Daoy (cell line): ENCODE data around the gene TMEM235. TPM values are rescaled to one million over a fixed set of nuclear protein-coding genes. Genes with fewer than 3 reads are reported as not detected.
"Not testable (repeated sequence)": the region's sequence is repeated elsewhere in the genome, so short reads cannot be mapped to it uniquely, and the experiment has no call there.

ENCODE experiments used
- DNase-seq: peaks from one replicate; pipeline ENCODE4 v3.0.0-alpha.2; 2015; ENCODE audit warnings: low read depth
- total RNA-seq: library from RNA; depleted of rRNA; stranded (reverse); fragments of >200 nt; shearing (Covaris generic); gene quantifications from 2 replicates; pipeline ENCODE4 v1.2.3, GENCODE V29; 2014

TMEM235 gene
- total RNA-seq, 1 experiment from 2014 or later: not detected

GRCh38 chr17:78219396-78220150 lies 11.9 kb upstream of the TMEM235 start:
- no peak for DNase-seq

- DNase-seq: no peak
Measured at GRCh38 chr17:78223061-78223460, 8.4 kb upstream of the TMEM235 start.

DNA sequence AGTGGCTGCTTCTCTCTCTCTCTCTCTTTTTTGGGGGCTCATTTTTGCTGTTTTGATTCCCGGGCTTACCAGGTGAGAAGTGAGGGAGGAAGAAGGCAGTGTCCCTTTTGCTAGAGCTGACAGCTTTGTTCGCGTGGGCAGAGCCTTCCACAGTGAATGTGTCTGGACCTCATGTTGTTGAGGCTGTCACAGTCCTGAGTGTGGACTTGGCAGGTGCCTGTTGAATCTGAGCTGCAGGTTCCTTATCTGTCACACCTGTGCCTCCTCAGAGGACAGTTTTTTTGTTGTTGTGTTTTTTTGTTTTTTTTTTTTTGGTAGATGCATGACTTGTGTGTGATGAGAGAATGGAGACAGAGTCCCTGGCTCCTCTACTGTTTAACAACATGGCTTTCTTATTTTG lies 7.7 kb upstream of the TMEM235 start:
- DNase-seq: no peak

DNA sequence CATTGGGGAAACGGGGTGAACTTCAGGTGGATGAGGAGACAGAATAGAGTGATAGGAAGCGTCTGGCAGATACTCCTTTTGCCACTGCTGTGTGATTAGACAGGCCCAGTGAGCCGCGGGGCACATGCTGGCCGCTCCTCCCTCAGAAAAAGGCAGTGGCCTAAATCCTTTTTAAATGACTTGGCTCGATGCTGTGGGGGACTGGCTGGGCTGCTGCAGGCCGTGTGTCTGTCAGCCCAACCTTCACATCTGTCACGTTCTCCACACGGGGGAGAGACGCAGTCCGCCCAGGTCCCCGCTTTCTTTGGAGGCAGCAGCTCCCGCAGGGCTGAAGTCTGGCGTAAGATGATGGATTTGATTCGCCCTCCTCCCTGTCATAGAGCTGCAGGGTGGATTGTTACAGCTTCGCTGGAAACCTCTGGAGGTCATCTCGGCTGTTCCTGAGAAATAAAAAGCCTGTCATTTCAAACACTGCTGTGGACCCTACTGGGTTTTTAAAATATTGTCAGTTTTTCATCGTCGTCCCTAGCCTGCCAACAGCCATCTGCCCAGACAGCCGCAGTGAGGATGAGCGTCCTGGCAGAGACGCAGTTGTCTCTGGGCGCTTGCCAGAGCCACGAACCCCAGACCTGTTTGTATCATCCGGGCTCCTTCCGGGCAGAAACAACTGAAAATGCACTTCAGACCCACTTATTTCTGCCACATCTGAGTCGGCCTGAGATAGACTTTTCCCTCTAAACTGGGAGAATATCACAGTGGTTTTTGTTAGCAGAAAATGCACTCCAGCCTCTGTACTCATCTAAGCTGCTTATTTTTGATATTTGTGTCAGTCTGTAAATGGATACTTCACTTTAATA lies 7.0 kb upstream of the TMEM235 start:
- no peak for DNase-seq

GRCh38 chr17:78225088-78225865 lies 6.2 kb upstream of the TMEM235 start:
- DNase-seq: no peak

- no peak for DNase-seq
Measured at GRCh38 chr17:78226055-78226758, 5.2 kb upstream of the TMEM235 start.

DNA sequence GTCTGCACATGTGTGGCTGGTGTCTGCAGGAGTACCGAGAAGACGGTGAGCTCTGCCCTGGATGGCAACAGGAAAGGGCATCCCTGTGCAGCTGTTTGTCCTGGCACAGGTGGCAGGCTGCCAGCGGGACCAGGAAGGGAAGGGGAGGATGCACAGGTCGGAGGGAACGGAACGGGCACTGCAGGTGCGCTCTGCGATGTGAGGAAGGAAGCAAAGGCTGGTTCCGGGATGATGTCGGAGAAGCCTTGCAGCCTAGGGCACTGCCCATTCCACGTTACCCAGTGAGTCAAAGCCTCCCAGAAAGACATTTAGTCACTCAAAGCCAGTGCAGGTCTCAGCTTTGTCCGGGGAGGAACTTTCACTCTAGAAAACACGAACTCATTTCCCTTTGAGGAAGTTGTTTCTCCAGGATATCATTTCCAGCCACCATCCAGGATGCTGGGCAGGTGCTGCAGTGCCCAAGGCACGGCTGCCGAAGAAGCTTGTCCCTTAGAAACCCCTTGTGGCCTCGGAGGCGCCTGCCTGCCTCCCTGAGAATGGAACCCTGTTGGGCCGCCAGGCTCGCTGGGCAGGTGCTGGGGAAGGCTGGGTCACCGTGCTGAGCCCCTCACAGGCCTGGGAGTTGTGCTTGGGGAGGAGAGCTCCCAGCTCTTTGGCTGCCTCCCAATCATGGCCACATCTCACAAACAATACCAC lies 4.5 kb upstream of the TMEM235 start:
- DNase-seq: peak; percentile 51

DNA sequence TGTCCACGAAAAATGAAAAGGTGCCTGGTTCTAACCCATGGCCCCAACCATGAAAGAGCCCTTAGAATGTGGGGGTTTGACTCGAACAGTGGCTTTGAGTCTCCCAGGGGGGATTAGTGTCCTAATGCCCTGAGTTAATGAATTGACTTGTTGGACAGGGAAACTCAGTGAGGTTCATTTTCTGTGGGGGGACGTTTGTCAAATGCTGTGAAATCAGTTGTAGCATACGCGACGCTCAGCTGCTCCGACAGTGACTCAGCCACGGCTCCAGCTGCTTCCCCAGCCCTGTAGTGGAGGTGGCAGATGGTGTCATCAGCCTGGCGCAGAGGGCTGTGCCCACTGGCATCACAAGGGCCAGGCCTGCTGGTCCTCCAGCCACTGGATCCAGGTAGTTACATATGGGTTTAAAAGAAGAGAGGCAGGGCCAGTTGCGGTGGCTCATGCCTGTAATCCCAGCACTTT lies 3.9 kb upstream of the TMEM235 start:
- DNase-seq: peak; percentile 64

DNA sequence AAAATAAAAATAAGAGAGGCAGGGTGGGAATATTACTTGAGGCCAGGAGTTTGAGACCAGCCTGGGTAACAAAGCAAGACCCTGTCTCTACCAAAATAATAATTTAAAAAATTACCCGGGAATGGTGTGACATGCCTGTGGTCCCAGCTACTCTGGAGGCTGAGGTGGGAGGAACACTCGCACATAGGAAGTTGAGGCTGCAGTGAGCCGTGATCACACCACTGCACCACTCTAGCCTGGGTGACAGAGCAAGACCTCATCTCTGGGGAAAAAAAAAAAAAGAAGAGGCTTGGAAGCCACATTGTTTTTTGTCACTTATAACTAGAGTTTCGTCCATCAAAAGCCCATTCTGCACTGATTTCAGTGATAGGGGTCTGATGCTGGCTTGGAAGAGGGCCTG lies 3.3 kb upstream of the TMEM235 start:
- DNase-seq: no peak

DNA sequence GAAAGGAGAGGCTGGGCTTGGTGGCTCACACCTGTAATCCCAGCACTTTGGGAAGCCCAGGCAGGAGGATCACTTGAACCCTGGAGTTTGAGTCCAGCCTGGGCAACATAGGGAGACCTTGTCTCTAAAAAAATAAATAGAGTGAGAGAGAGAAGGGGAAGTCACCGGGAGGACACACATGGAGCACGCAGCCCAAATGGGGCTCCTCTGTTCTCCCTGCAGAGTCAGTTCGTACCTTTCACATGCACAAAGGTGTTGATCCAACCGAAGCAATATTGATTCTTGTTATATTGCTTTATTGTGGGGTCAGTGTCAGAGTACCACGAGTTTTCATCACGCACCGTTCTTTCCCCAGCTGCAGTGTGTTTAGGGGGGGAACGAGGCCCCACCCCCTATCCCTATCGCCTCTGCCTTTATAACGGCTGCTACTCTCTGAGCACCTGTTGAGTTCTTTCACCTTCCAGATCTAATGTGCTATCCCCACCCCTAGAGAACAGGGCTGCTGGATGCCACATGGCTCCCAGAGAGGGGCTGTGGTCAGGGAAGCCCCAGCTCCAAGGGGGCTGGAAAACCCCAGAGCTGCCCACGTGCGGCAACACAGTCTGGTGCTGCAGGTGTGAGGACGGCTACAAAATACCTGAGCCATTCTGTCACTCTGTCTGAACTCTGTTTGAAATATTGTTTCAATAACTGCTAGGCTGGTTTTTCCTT lies 1.0 kb upstream of the TMEM235 start:
- DNase-seq: peak; percentile 8

DNA sequence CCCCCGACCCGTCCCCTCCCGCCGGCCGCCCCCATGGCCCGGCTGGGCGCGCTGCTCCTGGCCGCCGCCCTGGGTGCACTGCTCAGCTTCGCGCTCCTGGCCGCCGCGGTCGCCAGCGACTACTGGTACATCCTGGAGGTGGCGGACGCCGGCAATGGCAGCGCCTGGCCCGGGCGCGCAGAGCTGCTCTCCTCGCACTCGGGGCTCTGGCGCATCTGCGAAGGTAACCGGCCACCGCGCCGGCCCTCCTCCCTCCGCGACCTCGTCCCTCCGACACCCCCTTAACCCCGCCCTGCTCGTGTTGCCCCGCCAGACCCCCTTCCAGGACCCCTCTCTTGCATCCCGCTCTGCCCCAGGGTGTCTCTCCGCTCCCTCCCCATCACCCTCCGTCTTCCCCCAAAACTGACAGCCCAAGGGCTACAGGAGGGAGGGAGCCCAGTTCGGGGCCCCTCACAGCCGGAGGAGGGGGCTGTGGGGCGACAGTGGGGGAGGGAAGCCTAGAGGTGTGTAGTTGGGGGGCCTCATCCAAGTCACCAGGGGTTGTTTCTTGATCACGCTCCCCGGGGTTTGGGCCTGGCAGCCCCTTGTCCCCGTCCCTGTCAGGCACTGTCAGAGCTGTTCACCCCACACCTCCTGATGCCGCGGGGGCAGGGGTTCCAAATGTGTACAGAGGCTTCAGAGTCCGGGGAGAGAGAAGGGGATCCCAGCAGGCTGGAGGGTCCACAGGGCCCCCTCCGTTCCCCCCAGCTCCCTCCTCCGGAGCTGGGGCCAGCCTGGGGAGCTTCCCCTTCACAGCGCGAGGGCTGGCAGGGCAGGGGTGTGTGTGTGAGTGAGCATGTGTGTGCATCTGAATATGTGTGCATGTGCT lies 794 bp downstream of the TMEM235 start:
- peak; percentile 46 for DNase-seq

DNA sequence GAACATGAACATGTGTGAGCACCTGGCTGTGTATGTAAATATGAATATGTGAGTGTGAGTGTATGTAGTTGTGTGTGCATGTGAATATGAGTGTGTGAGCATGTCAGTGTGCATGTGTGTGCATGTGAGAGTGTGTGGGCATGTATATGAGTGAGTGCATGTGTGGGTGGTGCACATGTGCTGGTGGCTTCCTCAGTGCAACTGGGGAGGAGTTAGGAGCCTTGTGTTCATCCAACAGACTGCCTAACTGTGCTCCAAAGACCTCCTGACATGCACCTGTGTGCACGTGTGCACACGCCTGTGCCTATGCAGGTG lies 1.4 kb downstream of the TMEM235 start:
- no peak for DNase-seq

DNA sequence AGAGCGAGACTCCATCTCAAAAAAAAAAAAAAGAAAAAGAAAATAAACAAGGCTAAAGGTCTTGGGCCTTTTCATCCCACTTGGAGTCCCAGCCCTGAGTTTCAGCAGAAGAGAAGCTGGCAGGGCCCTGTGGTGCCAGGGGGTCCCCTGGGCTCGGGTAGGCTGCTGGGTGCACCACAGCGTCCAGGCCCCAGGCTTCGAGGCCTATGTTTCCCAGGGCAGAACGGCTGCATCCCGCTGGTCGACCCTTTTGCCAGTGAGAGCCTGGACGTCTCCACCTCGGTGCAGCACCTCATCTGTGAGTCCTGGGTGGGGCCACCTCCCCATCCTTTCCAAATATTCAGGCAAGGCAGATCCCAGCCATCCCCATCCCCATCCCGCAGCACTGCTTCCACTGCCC lies 2.2 kb downstream of the TMEM235 start:
- DNase-seq: no peak

DNA sequence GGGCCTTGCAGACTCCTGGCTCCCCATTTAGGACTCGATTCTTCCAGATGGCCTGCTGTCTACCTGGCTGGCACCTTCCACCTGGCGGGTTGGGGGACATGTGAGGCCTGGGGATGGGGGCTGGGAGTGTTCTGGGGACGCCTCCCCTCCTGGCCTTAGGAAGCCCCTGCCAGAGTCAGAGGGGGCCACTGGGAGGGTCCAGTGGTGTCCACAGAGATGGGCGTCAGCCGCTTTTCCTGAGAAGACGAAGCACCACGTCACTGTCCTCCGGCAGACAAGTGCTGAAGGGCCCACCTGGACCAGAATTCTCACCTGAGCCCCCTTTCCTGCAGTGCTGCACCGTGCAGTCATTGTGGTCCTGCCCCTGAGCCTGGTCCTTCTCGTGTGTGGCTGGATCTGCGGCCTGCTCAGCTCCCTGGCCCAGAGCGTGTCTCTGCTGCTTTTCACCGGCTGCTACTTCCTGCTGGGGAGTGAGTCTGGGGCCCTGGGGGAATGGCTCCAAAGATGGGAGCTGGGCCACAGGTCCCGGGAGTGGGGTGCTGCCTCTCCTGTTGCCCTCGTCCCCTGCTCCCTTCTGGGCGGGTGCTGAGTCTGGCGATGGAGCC lies 2.9 kb downstream of the TMEM235 start:
- DNase-seq: no peak

GRCh38 chr17:78235022-78235421 lies 3.6 kb downstream of the TMEM235 start:
- DNase-seq: not testable (repeated sequence)

DNA sequence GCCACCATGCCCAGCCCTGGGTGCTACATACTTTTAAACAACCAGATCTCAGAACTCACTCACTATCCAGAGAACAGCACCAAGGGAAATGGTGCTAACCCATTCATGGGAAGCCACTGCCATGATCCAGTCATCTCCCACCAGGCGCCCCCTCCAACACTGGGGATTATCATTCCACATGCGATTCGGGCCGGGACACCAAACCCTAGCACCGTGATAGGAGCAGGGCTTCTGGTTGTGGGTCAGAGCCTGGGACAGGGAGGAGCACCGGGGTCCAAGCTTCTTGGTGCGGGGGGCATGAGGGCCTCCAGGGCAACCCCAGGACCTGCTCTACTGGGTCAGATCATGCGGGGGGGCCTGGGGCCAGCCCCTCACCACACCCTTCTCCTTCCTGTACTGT lies 4.5 kb downstream of the TMEM235 start:
- DNase-seq: no peak

- peak; percentile 2 for DNase-seq
Measured at GRCh38 chr17:78236362-78237127, 5.1 kb downstream of the TMEM235 start.

DNA sequence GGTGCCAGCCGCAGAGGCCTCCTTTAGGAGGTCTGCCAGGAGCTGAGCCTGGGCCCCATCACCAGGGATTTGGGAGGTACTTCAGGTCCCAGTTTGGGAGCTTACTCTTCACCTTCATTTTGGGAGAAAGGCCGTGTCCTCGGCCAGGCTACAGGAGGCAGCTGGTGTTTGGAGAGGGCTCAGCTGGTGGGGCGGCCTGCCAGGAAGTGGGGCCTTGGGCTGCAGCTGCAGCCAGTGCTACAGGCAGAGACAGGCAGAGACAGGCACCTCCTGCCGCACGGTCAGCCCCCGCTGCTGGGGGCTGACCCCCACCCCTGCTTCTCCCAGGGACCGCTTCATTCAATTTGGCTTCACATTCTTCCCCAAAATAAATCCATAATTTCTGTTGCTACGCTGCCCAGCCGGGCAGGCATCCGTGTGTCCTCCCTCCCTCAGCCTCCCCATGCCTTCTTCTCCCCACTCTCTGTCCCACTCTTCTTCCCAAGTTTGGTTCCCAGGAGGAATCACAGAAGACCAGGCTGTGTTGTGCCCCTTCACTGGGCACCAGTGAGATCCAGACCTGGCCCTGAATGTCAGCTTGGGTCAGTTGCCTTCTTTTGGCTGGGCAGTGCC lies 6.1 kb downstream of the TMEM235 start:
- peak; percentile 3 for DNase-seq
